HepG2 (cell line): ENCODE results near the gene CHM. TPM values are rescaled to one million over a fixed set of nuclear protein-coding genes. Genes with fewer than 3 reads are reported as not detected.
A peak's percentile ranks its signal among the peaks of the same experiment; 100 is the strongest.

Source experiments
- ASH2L ChIP-seq: fragments of 300-600, 200-600 bp; sonication (generic); IDR thresholded peaks from 2 replicates; pipeline ENCODE4 v1.7.0; 2017; ENCODE audit warnings: low read depth, mild to moderate bottlenecking, moderate library complexity, mixed read lengths, low read length; ENCODE audit not compliant: insufficient read length
- CBX5 ChIP-seq: sonication (generic); formaldehyde crosslinking; IDR thresholded peaks from 2 replicates; pipeline ENCODE4 v1.4.0; 2020; ENCODE audit warnings: missing genetic modification reagents, borderline replicate concordance
- CHCHD3 ChIP-seq: sonication (generic); formaldehyde crosslinking; IDR thresholded peaks from 2 replicates; pipeline ENCODE4 v1.8.0; 2022; ENCODE audit warnings: mild to moderate bottlenecking, missing genetic modification reagents, moderate library complexity
- ETV6 ChIP-seq: sonication (generic); formaldehyde crosslinking; conservative IDR thresholded peaks from 2 replicates; pipeline ENCODE4 v1.4.0; 2020; ENCODE audit warnings: missing genetic modification reagents
- FOXA1 ChIP-seq, 2 experiments: fragments of 450-650 bp in 1 of 2; sonication (generic) in 1 of 2; formaldehyde crosslinking in 1 of 2; IDR thresholded peaks; 2 replicates each; pipeline versions ENCODE4 v1.4.0 to v1.6.1; 2016 to 2020; ENCODE audit warnings: missing genetic modification reagents in 1 of 2
- HDAC6 ChIP-seq: fragments of 200-600 bp; sonication (generic); IDR thresholded peaks from 2 replicates; pipeline ENCODE4 v1.7.0; 2017; ENCODE audit warnings: mild to moderate bottlenecking, antibody characterized with exemption, low read length, low read depth
- HOXA3 ChIP-seq: sonication (generic); formaldehyde crosslinking; IDR thresholded peaks from 2 replicates; pipeline ENCODE4 v1.5.0; 2020; ENCODE audit warnings: missing genetic modification reagents
- MEIS1 ChIP-seq: sonication (generic); formaldehyde crosslinking; IDR thresholded peaks from 2 replicates; pipeline ENCODE4 v1.9.0; 2021; ENCODE audit warnings: mild to moderate bottlenecking, missing genetic modification reagents, moderate library complexity, borderline replicate concordance
- NCOA5 ChIP-seq: sonication (generic); formaldehyde crosslinking; IDR thresholded peaks from 2 replicates; pipeline ENCODE4 v1.4.0; 2020; ENCODE audit warnings: missing genetic modification reagents
- NR1H2 ChIP-seq: sonication (generic); formaldehyde crosslinking; IDR thresholded peaks from 2 replicates; pipeline ENCODE4 v1.8.1; 2022; ENCODE audit warnings: low read depth, missing genetic modification reagents, borderline replicate concordance
- RARA ChIP-seq: IDR thresholded peaks from 2 replicates; pipeline ENCODE4 v1.6.1; 2016; ENCODE audit warnings: missing genetic modification reagents, missing compliant biosample characterization
- RFX1 ChIP-seq: fragments of 450-650 bp; IDR thresholded peaks from 2 replicates; pipeline ENCODE4 v1.6.1; 2017
- SIN3B ChIP-seq: fragments of 150-350 bp; IDR thresholded peaks from 2 replicates; pipeline ENCODE4 v1.6.1; 2014; ENCODE audit warnings: low read length
- TAF1 ChIP-seq: sonication (generic); formaldehyde crosslinking; IDR thresholded peaks from 2 replicates; pipeline ENCODE4 v1.4.0; 2020; ENCODE audit warnings: missing genetic modification reagents
- TRIM24 ChIP-seq: sonication (generic); formaldehyde crosslinking; IDR thresholded peaks from 2 replicates; pipeline ENCODE4 v1.8.0; 2022; ENCODE audit warnings: mild to moderate bottlenecking, missing genetic modification reagents
- ZBTB20 ChIP-seq: sonication (generic); formaldehyde crosslinking; IDR thresholded peaks from 2 replicates; pipeline ENCODE4 v1.8.1; 2023; ENCODE audit warnings: missing genetic modification reagents, low read depth, mild to moderate bottlenecking, borderline replicate concordance
- ZFYVE20 ChIP-seq: sonication (generic); formaldehyde crosslinking; IDR thresholded peaks from 2 replicates; pipeline ENCODE4 v1.8.0; 2023; ENCODE audit warnings: low read depth, mild to moderate bottlenecking, moderate library complexity, missing genetic modification reagents, borderline replicate concordance
- ZNF350 ChIP-seq: sonication (generic); formaldehyde crosslinking; IDR thresholded peaks from 2 replicates; pipeline ENCODE4 v1.4.0; 2020; ENCODE audit warnings: mild to moderate bottlenecking, low read depth, missing genetic modification reagents, borderline replicate concordance
- ZNF383 ChIP-seq: sonication (generic); formaldehyde crosslinking; IDR thresholded peaks from 2 replicates; pipeline ENCODE4 v1.4.0; 2020; ENCODE audit warnings: missing genetic modification reagents, mild to moderate bottlenecking, borderline replicate concordance
- ZNF530 ChIP-seq: sonication (generic); formaldehyde crosslinking; IDR thresholded peaks from 2 replicates; pipeline ENCODE4 v1.5.0; 2020; ENCODE audit warnings: low read depth, mild to moderate bottlenecking, missing genetic modification reagents
- ZNF768 ChIP-seq: sonication (generic); formaldehyde crosslinking; IDR thresholded peaks from 2 replicates; pipeline ENCODE4 v1.4.0; 2020; ENCODE audit warnings: missing genetic modification reagents
- polyA plus RNA-seq, 8 experiments: library from polyadenylated mRNA; depleted of rRNA in 3 of 8; stranded (reverse) in 7 of 8; unstranded in 1 of 8; fragments of >200 nt; fragmentation: Illumina TruSeq in 4 of 8; extraction: Trizol in 4 of 8; gene quantifications; 2 replicates each; pipeline versions ENCODE4 v1.2.1 to v1.2.3, GENCODE V29; 2011 to 2016; ENCODE audit warnings: low read depth in 4 of 8, missing spikeins in 1 of 8, mixed read lengths in 1 of 8; ENCODE audit not compliant: insufficient read depth in 1 of 8
- total RNA-seq, 5 experiments: library from RNA; depleted of rRNA; stranded (reverse); fragments of >200 nt; fragmentation: Illumina TruSeq; extraction: Trizol; gene quantifications; 2 replicates each; pipeline ENCODE4 v1.2.3, GENCODE V29; 2016; ENCODE audit warnings: low read depth in 1 of 5
- TF ChIP-seq, protein P1 (sequence below): sonication (generic); formaldehyde crosslinking; IDR thresholded peaks from 2 replicates; pipeline ENCODE4 v1.8.1; 2022; ENCODE audit warnings: low read depth, mild to moderate bottlenecking, missing genetic modification reagents
- TF ChIP-seq, protein P2 (sequence below): sonication (generic); formaldehyde crosslinking; IDR thresholded peaks from 2 replicates; pipeline ENCODE4 v1.5.1; 2020; ENCODE audit warnings: mild to moderate bottlenecking, missing genetic modification reagents, borderline replicate concordance
- TF ChIP-seq, protein P3 (sequence below): sonication (generic); formaldehyde crosslinking; IDR thresholded peaks from 2 replicates; pipeline ENCODE4 v1.4.0; 2020; ENCODE audit warnings: missing genetic modification reagents

The CHM gene
- total and polyA plus RNA-seq, 2 of the 13 experiments (the other 11 are each of a cell fraction or from before 2014, with no cell fraction given), result 15.1 to 15.5 TPM

DNA sequence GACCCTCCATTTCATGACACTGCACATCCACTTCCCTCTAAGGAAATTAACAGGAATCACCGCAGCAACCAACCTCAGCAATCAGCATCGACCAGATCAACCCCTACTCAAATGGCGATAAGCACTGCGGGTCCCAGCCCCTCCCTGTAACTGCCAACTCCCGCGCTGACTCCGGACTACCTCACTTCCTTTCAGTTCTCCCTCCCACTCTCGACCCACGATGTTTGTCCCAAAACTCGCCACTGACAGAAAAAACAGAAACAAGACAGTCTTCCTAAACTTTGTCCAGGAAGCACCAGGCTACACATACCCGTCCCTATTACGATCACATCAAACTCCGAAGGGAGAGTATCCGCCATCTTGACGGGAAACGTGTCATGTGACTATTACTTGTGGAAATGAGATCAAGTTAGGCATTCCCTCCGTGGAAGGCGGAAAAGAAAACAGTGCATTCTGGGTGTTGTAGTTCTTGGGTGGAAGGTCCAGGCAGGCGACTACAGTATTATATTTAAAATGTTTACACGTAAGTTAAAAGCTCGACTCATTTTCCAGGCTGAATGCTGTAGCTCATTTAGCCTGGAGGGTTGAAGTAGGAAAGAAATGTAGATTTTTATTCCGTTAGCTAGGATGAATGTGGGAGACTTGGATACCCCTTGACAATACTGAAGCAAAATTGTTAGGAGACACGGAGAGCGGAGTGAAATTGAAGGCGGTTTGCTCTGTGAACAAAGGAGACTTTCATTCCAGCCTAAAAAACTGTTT lies at the start of gene CHM (continued):
- TF ChIP-seq, protein P1, sequence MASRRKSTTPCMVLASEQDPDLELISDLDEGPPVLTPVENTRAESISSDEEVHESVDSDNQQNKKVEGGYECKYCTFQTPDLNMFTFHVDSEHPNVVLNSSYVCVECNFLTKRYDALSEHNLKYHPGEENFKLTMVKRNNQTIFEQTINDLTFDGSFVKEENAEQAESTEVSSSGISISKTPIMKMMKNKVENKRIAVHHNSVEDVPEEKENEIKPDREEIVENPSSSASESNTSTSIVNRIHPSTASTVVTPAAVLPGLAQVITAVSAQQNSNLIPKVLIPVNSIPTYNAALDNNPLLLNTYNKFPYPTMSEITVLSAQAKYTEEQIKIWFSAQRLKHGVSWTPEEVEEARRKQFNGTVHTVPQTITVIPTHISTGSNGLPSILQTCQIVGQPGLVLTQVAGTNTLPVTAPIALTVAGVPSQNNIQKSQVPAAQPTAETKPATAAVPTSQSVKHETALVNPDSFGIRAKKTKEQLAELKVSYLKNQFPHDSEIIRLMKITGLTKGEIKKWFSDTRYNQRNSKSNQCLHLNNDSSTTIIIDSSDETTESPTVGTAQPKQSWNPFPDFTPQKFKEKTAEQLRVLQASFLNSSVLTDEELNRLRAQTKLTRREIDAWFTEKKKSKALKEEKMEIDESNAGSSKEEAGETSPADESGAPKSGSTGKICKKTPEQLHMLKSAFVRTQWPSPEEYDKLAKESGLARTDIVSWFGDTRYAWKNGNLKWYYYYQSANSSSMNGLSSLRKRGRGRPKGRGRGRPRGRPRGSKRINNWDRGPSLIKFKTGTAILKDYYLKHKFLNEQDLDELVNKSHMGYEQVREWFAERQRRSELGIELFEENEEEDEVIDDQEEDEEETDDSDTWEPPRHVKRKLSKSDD, result 0 out of 2 replicates have a peak, but pooled peaks have one; percentile 55
- 0 out of 2 replicates have a peak, but pooled peaks have one; percentile 24 for TF ChIP-seq ZNF350 (CRISPR knock-in tag)
- TF ChIP-seq MEIS1 (CRISPR knock-in tag), result no peak
- TF ChIP-seq ZFYVE20 (CRISPR knock-in tag), result no peak
- no peak for TF ChIP-seq RARA (CRISPR knock-in tag)
- TF ChIP-seq ZNF383 (CRISPR knock-in tag), result no peak
- no peak for TF ChIP-seq RFX1
- TF ChIP-seq CHCHD3 (CRISPR knock-in tag), result no peak
- TF ChIP-seq CBX5, result no peak; the same call in 1 of the 2 replicates
- TF ChIP-seq, protein P2, sequence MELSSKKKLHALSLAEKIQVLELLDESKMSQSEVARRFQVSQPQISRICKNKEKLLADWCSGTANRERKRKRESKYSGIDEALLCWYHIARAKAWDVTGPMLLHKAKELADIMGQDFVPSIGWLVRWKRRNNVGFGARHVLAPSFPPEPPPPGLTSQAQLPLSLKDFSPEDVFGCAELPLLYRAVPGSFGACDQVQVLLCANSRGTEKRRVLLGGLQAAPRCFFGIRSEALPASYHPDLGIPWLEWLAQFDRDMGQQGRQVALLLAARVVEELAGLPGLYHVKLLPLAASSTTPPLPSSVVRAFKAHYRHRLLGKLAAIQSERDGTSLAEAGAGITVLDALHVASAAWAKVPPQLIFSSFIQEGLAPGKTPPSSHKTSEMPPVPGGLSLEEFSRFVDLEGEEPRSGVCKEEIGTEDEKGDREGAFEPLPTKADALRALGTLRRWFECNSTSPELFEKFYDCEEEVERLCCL, result no peak
- no peak for TF ChIP-seq ZNF768
- peak; percentile 95 for TF ChIP-seq ASH2L
- no peak for TF ChIP-seq HDAC6
- no peak for TF ChIP-seq ZBTB20
- peak; percentile 71; the same call in 1 of the 2 replicates for TF ChIP-seq SIN3B
- no peak for TF ChIP-seq NR1H2 (CRISPR knock-in tag)
- TF ChIP-seq NCOA5, result no peak
- peak; percentile 82; the same call in 1 of the 2 replicates for TF ChIP-seq HOXA3
- TF ChIP-seq, protein P3, sequence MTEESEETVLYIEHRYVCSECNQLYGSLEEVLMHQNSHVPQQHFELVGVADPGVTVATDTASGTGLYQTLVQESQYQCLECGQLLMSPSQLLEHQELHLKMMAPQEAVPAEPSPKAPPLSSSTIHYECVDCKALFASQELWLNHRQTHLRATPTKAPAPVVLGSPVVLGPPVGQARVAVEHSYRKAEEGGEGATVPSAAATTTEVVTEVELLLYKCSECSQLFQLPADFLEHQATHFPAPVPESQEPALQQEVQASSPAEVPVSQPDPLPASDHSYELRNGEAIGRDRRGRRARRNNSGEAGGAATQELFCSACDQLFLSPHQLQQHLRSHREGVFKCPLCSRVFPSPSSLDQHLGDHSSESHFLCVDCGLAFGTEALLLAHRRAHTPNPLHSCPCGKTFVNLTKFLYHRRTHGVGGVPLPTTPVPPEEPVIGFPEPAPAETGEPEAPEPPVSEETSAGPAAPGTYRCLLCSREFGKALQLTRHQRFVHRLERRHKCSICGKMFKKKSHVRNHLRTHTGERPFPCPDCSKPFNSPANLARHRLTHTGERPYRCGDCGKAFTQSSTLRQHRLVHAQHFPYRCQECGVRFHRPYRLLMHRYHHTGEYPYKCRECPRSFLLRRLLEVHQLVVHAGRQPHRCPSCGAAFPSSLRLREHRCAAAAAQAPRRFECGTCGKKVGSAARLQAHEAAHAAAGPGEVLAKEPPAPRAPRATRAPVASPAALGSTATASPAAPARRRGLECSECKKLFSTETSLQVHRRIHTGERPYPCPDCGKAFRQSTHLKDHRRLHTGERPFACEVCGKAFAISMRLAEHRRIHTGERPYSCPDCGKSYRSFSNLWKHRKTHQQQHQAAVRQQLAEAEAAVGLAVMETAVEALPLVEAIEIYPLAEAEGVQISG (CRISPR knock-in tag), result peak; percentile 53; the same call in 1 of the 2 replicates
- TF ChIP-seq TAF1 (CRISPR knock-in tag), result peak; percentile 73
- no peak for TF ChIP-seq TRIM24 (CRISPR knock-in tag)
- no peak for TF ChIP-seq FOXA1 (IDR thresholded peaks at IDR 0.05)
- TF ChIP-seq FOXA1 (CRISPR knock-in tag; IDR thresholded peaks at IDR 0.05), result no peak
- TF ChIP-seq ZNF530 (CRISPR knock-in tag), result no peak
- no peak for TF ChIP-seq ETV6
